PC-9 (cell line): ENCODE measurements around the gene RASSF3. TPM values are rescaled to one million over a fixed set of nuclear protein-coding genes. Genes with fewer than 3 reads are reported as not detected.

Experiments used
- BruUV-seq: library from RNA; stranded (reverse); fragments of 400-500 nt; replicated peaks from 2 replicates; lab custom pipeline; 2021; lab: Mats Ljungman, UMichigan
- CTCF ChIA-PET: fragments of 300-600 bp; sonication (Branson Sonifier 250); formaldehyde crosslinking; loops from one replicate; lab custom pipeline; 2022; ENCODE audit warnings: antibody characterized with exemption; lab: Charles Lee
- POLR2A ChIA-PET: fragments of 300-600 bp; sonication (Branson Sonifier 250); formaldehyde crosslinking; loops from one replicate; lab custom pipeline; 2022; ENCODE audit warnings: antibody characterized with exemption; ENCODE audit not compliant: unreplicated experiment; lab: Charles Lee
- DNase-seq, 2 experiments: peaks; one replicate each; pipeline versions ENCODE4 v3.0.0 to v3.0.0-alpha.2; 2015 to 2022; ENCODE audit warnings: mixed read lengths in 1 of 2
- H2AFZ ChIP-seq: fragments of 200-600 bp; sonication (generic); 2 replicates; pipeline ENCODE4 v1.8.1; 2017; ENCODE audit warnings: antibody characterized with exemption
- H3F3A ChIP-seq: fragments of 200-600 bp; sonication (generic); 2 replicates; pipeline ENCODE4 v1.8.1; 2017; ENCODE audit warnings: antibody characterized with exemption, mild to moderate bottlenecking, low read depth; ENCODE audit not compliant: insufficient read depth
- H3K27ac ChIP-seq: fragments of 200-600 bp; sonication (generic); 2 replicates; pipeline ENCODE4 v1.6.1; 2016; ENCODE audit warnings: mixed run types
- H3K27me3 ChIP-seq: fragments of 200-600 bp; sonication (generic); 2 replicates; pipeline ENCODE4 v1.6.1; 2016; ENCODE audit warnings: low read depth, mixed run types; ENCODE audit not compliant: insufficient read depth
- H3K36me3 ChIP-seq: fragments of 200-600 bp; sonication (generic); 2 replicates; pipeline ENCODE4 v1.6.1; 2016; ENCODE audit warnings: low read depth, mixed run types
- H3K4me1 ChIP-seq: fragments of 200-600 bp; sonication (generic); replicated peaks from 2 replicates; pipeline ENCODE4 v1.6.1; 2016; ENCODE audit warnings: mixed run types; ENCODE audit not compliant: insufficient read depth
- H3K4me2 ChIP-seq: fragments of 200-600 bp; sonication (generic); 2 replicates; pipeline ENCODE4 v1.6.1; 2017; ENCODE audit warnings: mixed run types
- H3K4me3 ChIP-seq: fragments of 200-600 bp; sonication (generic); 2 replicates; pipeline ENCODE4 v1.6.1; 2016; ENCODE audit warnings: mixed run types
- H3K79me2 ChIP-seq: fragments of 200-600 bp; sonication (generic); 2 replicates; pipeline ENCODE4 v1.6.1; 2017; ENCODE audit warnings: low read depth, mixed run types
- H3K9me2 ChIP-seq: fragments of 200-600 bp; sonication (generic); 2 replicates; pipeline ENCODE4 v1.8.1; 2017; ENCODE audit warnings: mild to moderate bottlenecking; ENCODE audit not compliant: insufficient read depth
- H3K9me3 ChIP-seq: fragments of 200-600 bp; sonication (generic); 2 replicates; pipeline ENCODE4 v1.8.1; 2016; ENCODE audit warnings: low read depth; ENCODE audit not compliant: insufficient read depth
- H4K20me1 ChIP-seq: fragments of 200-600 bp; sonication (generic); 2 replicates; pipeline ENCODE4 v1.8.1; 2017; ENCODE audit not compliant: insufficient read depth
- EZH2 ChIP-seq: fragments of 200-600 bp; sonication (generic); IDR thresholded peaks from 2 replicates; pipeline ENCODE4 v1.8.0; 2017; ENCODE audit warnings: antibody characterized with exemption, low read depth
- intact Hi-C: fragments of 100-400 bp; cut with micrococcal nuclease; formaldehyde crosslinking; loops from one replicate; pipeline ENCODE4 v1.10.0; 2022; ENCODE audit not compliant: unreplicated experiment
- total RNA-seq: library from RNA; stranded (reverse); gene quantifications from 2 replicates; pipeline ENCODE4 v1.2.3, GENCODE V29; 2021
- TF ChIP-seq, protein P1 (sequence below): fragments of 200-600 bp; sonication (generic); conservative IDR thresholded peaks from 2 replicates; pipeline ENCODE4 v1.6.1; 2017; ENCODE audit warnings: mixed run types, antibody characterized with exemption, mild to moderate bottlenecking, moderate library complexity

Gene RASSF3
- total RNA-seq, 1 experiment from 2014 or later: 38.9 TPM

DNA sequence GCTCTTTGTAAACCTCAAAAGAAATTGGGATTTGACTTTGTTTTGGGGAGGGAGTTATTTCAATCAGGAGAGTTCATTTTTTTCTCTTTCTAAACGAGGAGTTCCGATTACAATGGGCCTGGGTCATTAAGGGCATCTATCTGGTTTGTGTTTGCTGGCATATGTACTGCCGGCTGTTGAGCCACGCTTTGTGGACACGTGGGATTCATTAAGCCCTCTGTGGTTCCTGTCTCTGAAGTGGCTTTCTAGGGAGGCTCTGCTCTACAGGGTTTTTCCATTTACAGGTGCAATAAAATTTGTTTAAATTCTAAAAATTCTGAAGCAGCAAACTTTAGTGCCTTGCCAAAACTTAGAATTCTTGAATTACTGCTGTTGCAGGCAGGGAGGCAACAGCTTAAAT is 91.0 kb downstream of the RASSF3 start:
- DNase-seq: no peak
- no peaks in the 10 kb centered on the region for H3K4me1 ChIP-seq
- intact Hi-C loops: no loop called here
- no peak overlapping the region for H3K4me3 ChIP-seq
- no TSS peak for BruUV-seq
- no peaks in the 10 kb centered on the region for H3K27me3 ChIP-seq
- no peaks in the 10 kb centered on the region for H4K20me1 ChIP-seq
- POLR2A ChIA-PET: no interaction called here
- H2AFZ ChIP-seq: no peak overlapping the region
- H3K9me3 ChIP-seq: no peaks in the 10 kb centered on the region
- CTCF ChIA-PET: interaction anchor here (0.7 kb wide), 1 partner anchor 437 kb away, joined by 7 read pairs; no protein-coding TSS in a partner anchor
- no peaks in the 10 kb centered on the region for H3K36me3 ChIP-seq
- H3K9me2 ChIP-seq: no peaks in the 10 kb centered on the region; the same call in 1 of the 2 replicates
- TF ChIP-seq, protein P1, sequence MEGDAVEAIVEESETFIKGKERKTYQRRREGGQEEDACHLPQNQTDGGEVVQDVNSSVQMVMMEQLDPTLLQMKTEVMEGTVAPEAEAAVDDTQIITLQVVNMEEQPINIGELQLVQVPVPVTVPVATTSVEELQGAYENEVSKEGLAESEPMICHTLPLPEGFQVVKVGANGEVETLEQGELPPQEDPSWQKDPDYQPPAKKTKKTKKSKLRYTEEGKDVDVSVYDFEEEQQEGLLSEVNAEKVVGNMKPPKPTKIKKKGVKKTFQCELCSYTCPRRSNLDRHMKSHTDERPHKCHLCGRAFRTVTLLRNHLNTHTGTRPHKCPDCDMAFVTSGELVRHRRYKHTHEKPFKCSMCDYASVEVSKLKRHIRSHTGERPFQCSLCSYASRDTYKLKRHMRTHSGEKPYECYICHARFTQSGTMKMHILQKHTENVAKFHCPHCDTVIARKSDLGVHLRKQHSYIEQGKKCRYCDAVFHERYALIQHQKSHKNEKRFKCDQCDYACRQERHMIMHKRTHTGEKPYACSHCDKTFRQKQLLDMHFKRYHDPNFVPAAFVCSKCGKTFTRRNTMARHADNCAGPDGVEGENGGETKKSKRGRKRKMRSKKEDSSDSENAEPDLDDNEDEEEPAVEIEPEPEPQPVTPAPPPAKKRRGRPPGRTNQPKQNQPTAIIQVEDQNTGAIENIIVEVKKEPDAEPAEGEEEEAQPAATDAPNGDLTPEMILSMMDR: no peak
- no peak for TF ChIP-seq EZH2
- no peak overlapping the region for H3K27ac ChIP-seq
- peaks cover 7% of the 10 kb centered on the region; the same call in 1 of the 2 replicates for H3F3A ChIP-seq
- H3K79me2 ChIP-seq: no peaks in the 10 kb centered on the region
- H3K4me2 ChIP-seq: no peak overlapping the region

DNA sequence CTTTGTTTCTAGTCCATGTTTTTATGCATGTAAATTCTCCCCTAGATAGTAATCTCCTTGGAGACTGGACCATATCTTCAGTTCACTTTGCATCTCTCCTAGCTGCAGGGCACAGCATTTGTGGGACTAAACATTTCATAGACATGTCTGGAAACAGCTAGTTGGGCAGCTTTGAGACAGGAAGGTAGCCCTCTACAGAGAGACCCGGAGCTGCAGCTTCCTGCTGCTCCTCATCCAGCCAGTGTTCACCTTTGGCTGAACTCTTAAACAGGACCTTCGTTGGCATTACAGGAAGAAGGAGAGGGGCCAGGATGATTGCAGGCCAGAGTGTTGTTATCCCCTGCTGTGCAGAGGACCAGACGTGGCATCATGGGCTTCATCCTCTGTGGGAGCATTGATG is 96.0 kb downstream of the RASSF3 start:
- H3K9me2 ChIP-seq: no peaks in the 10 kb centered on the region
- no peaks in the 10 kb centered on the region for H3F3A ChIP-seq
- no peak overlapping the region for H3K4me2 ChIP-seq
- H4K20me1 ChIP-seq: no peaks in the 10 kb centered on the region
- no peaks in the 10 kb centered on the region for H3K4me1 ChIP-seq
- POLR2A ChIA-PET: no interaction called here
- H3K27me3 ChIP-seq: no peaks in the 10 kb centered on the region
- H3K4me3 ChIP-seq: no peak overlapping the region
- H2AFZ ChIP-seq: no peak overlapping the region
- intact Hi-C loops: no loop called here
- H3K79me2 ChIP-seq: no peaks in the 10 kb centered on the region
- TF ChIP-seq, protein P1: no peak
- TF ChIP-seq EZH2: no peak
- no peak for DNase-seq
- no peaks in the 10 kb centered on the region for H3K9me3 ChIP-seq
- CTCF ChIA-PET: interaction anchor here (0.5 to 0.6 kb wide), 2 partner anchors 10 to 102 kb away, joined by 4 to 7 read pairs; no protein-coding TSS in a partner anchor
- H3K27ac ChIP-seq: no peak overlapping the region
- H3K36me3 ChIP-seq: no peaks in the 10 kb centered on the region
- BruUV-seq: no TSS peak

DNA sequence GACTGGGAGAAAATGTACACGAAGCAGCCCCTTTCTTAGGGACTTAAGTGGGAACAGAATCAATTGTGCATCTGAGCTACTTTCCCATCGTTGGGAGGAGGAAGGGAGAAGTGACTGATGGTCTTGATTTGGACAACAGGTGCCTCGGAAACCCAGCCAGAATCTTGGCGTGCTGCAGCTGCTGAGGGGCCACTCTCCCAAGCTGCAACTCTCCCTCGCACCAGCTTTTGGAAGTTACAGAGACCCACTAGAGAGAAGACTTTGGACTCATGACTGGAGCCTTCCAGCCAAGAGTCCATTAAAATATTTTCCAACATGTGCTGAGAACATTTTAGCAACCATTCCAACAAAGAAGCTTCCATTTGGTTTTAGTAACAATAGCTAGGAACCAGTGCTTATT is 96.6 kb downstream of the RASSF3 start:
- POLR2A ChIA-PET: no interaction called here
- no peaks in the 10 kb centered on the region for H3K36me3 ChIP-seq
- no peak overlapping the region for H3K4me2 ChIP-seq
- DNase-seq: no peak
- no peak overlapping the region for H3K4me3 ChIP-seq
- intact Hi-C loops: no loop called here
- H3K9me3 ChIP-seq: no peaks in the 10 kb centered on the region
- no peaks in the 10 kb centered on the region for H3K27me3 ChIP-seq
- H4K20me1 ChIP-seq: no peaks in the 10 kb centered on the region
- no peaks in the 10 kb centered on the region for H3K79me2 ChIP-seq
- no peaks in the 10 kb centered on the region for H3K4me1 ChIP-seq
- H3K27ac ChIP-seq: no peak overlapping the region
- CTCF ChIA-PET: interaction anchor here (0.6 kb wide), 1 partner anchor 103 kb away, joined by 4 read pairs; no protein-coding TSS in a partner anchor
- no peak overlapping the region for H2AFZ ChIP-seq
- H3F3A ChIP-seq: no peaks in the 10 kb centered on the region
- BruUV-seq: no TSS peak
- no peaks in the 10 kb centered on the region for H3K9me2 ChIP-seq
- TF ChIP-seq, protein P1: no peak
- no peak for TF ChIP-seq EZH2
